HG03039 (cell line): ENCODE data around the gene SEC11A.
A peak's percentile ranks its signal among the peaks of the same experiment; 100 is the strongest.

ENCODE experiments used
- ATAC-seq: cut with Tn5 transposase; IDR thresholded peaks from one replicate; pipeline ENCODE4 v1.9.1; 2021; ENCODE audit warnings: mild to moderate bottlenecking, moderate library complexity; ENCODE audit not compliant: unreplicated experiment

The SEC11A gene

GRCh38 chr15:84685304-84685703 is 30.6 kb downstream of the SEC11A start:
- no peak for ATAC-seq

- ATAC-seq: no peak
Measured at GRCh38 chr15:84684092-84684491, 31.8 kb downstream of the SEC11A start.

GRCh38 chr15:84681831-84682230 is 34.1 kb downstream of the SEC11A start:
- no peak for ATAC-seq

GRCh38 chr15:84671211-84671610 is 44.7 kb downstream of the SEC11A start:
- no peak for ATAC-seq

GRCh38 chr15:84669726-84670125 is 46.2 kb downstream of the SEC11A start:
- no peak for ATAC-seq

- no peak for ATAC-seq
Measured at GRCh38 chr15:84668221-84668982, 47.5 kb downstream of the SEC11A start.

- no peak for ATAC-seq
Measured at GRCh38 chr15:84666373-84666772, 49.6 kb downstream of the SEC11A start.

GRCh38 chr15:84661001-84661400 is 54.9 kb downstream of the SEC11A start:
- ATAC-seq: no peak

- ATAC-seq: no peak
Measured at GRCh38 chr15:84659904-84660781, 55.8 kb downstream of the SEC11A start.

GRCh38 chr15:84658788-84659411 is 57.0 kb downstream of the SEC11A start:
- no peak for ATAC-seq

GRCh38 chr15:84658080-84658787 is 57.7 kb downstream of the SEC11A start, which contains the start of gene NMB:
TSS of gene NMB (minus strand) at chr15:84658199. CDS start at chr15:84658152, 47 bp downstream.
- peak; percentile 49 for ATAC-seq

- ATAC-seq: no peak
Measured at GRCh38 chr15:84657748-84658079, 58.2 kb downstream of the SEC11A start.

GRCh38 chr15:84656972-84657371 is 59.0 kb downstream of the SEC11A start:
- no peak for ATAC-seq

- ATAC-seq: no peak
Measured at GRCh38 chr15:84654689-84655453, 61.1 kb downstream of the SEC11A start.

- peak; percentile 84 for ATAC-seq
Measured at GRCh38 chr15:84653910-84654688, 61.8 kb downstream of the SEC11A start, which contains the start of gene WDR73. TSS of gene WDR73 (minus strand) at chr15:84654283. CDS start at chr15:84654274, 9 bp downstream.

- no peak for ATAC-seq
Measured at GRCh38 chr15:84653584-84653909, 62.4 kb downstream of the SEC11A start.

- ATAC-seq: no peak
Measured at GRCh38 chr15:84649706-84650105, 66.2 kb downstream of the SEC11A start.

- ATAC-seq: no peak
Measured at GRCh38 chr15:84648539-84648938, 67.4 kb downstream of the SEC11A start.

- ATAC-seq: no peak
Measured at GRCh38 chr15:84647726-84648125, 68.2 kb downstream of the SEC11A start.
